ENCODE results near the gene NOC2L.

The NOC2L gene

GRCh38 chr1:910881-911721 lies 48.0 kb downstream of the NOC2L start:
- H3K9me2 ChIP-seq (replicated peaks; ENCODE audit: insufficient read depth, low read length): no peaks in the 10 kb centered on the region
- H3K4me2 ChIP-seq (ENCODE audit: low read depth, low read length): no peak overlapping the region
- H3K9me3 ChIP-seq (replicated peaks; ENCODE audit: insufficient read depth, low read length): no peaks in the 10 kb centered on the region
- H2AFZ ChIP-seq (ENCODE audit: low read length): no peak overlapping the region
- no peaks in the 10 kb centered on the region for H3K4me1 ChIP-seq (ENCODE audit: low read length)
- no peak overlapping the region for H3K4me3 ChIP-seq (ENCODE audit: low read length)
- no peaks in the 10 kb centered on the region for H3F3A ChIP-seq (ENCODE audit: insufficient read depth, low read length)
- H3K79me2 ChIP-seq (ENCODE audit: low read length): no peaks in the 10 kb centered on the region
- no peaks in the 10 kb centered on the region for H4K20me1 ChIP-seq (ENCODE audit: insufficient read depth, low read length)
- H3K9ac ChIP-seq (ENCODE audit: low read length): no peak overlapping the region
- peaks cover 79% of the 10 kb centered on the region for H3K27me3 ChIP-seq (replicated peaks; ENCODE audit: insufficient read depth, low read length)
- TF ChIP-seq CTCF (IDR thresholded peaks at IDR 0.05; ENCODE audit: low read length): no peak
- no peak for TF ChIP-seq EZH2 (optimal IDR thresholded peaks at IDR 0.05; ENCODE audit: low read depth, low read length)
- no peak for TF ChIP-seq EZH2phosphoT487 (IDR thresholded peaks at IDR 0.05; ENCODE audit: low read length)
- no peak overlapping the region for H3K27ac ChIP-seq (ENCODE audit: low read length)
- H3K36me3 ChIP-seq (replicated peaks; ENCODE audit: insufficient read depth, low read length): no peaks in the 10 kb centered on the region
- no peak for DNase-seq

- no peak overlapping the region for H3K4me2 ChIP-seq (ENCODE audit: low read depth, low read length)
- H3K27me3 ChIP-seq (replicated peaks; ENCODE audit: insufficient read depth, low read length): peaks cover 79% of the 10 kb centered on the region
- H3K9ac ChIP-seq (ENCODE audit: low read length): no peak overlapping the region
- H3K4me1 ChIP-seq (ENCODE audit: low read length): no peaks in the 10 kb centered on the region
- H3K36me3 ChIP-seq (replicated peaks; ENCODE audit: insufficient read depth, low read length): no peaks in the 10 kb centered on the region
- no peaks in the 10 kb centered on the region for H3K9me2 ChIP-seq (replicated peaks; ENCODE audit: insufficient read depth, low read length)
- no peaks in the 10 kb centered on the region for H4K20me1 ChIP-seq (ENCODE audit: insufficient read depth, low read length)
- no peak overlapping the region for H3K4me3 ChIP-seq (ENCODE audit: low read length)
- H3F3A ChIP-seq (ENCODE audit: insufficient read depth, low read length): no peaks in the 10 kb centered on the region
- H3K9me3 ChIP-seq (replicated peaks; ENCODE audit: insufficient read depth, low read length): no peaks in the 10 kb centered on the region
- TF ChIP-seq CTCF (IDR thresholded peaks at IDR 0.05; ENCODE audit: low read length) (no peak), EZH2phosphoT487 (IDR thresholded peaks at IDR 0.05; ENCODE audit: low read length) (no peak), EZH2 (optimal IDR thresholded peaks at IDR 0.05; ENCODE audit: low read depth, low read length) (no peak)
- H3K27ac ChIP-seq (ENCODE audit: low read length): no peak overlapping the region
- no peak for DNase-seq
- no peaks in the 10 kb centered on the region for H3K79me2 ChIP-seq (ENCODE audit: low read length)
- no peak overlapping the region for H2AFZ ChIP-seq (ENCODE audit: low read length)
Measured at GRCh38 chr1:910311-910880, 48.7 kb downstream of the NOC2L start.

GRCh38 chr1:909861-910310 lies 49.2 kb downstream of the NOC2L start:
- Histone ChIP-seq H3K36me3 (replicated peaks; ENCODE audit: insufficient read depth, low read length) (no peaks in the 10 kb centered on the region), H4K20me1 (ENCODE audit: insufficient read depth, low read length) (no peaks in the 10 kb centered on the region), H3K4me3 (ENCODE audit: low read length) (no peak overlapping the region), H3F3A (ENCODE audit: insufficient read depth, low read length) (no peaks in the 10 kb centered on the region), H2AFZ (ENCODE audit: low read length) (no peak overlapping the region), H3K9ac (ENCODE audit: low read length) (no peak overlapping the region), H3K27ac (ENCODE audit: low read length) (no peak overlapping the region), H3K79me2 (ENCODE audit: low read length) (no peaks in the 10 kb centered on the region), H3K9me2 (replicated peaks; ENCODE audit: insufficient read depth, low read length) (no peaks in the 10 kb centered on the region), H3K27me3 (replicated peaks; ENCODE audit: insufficient read depth, low read length) (peaks cover 79% of the 10 kb centered on the region), H3K4me1 (ENCODE audit: low read length) (no peaks in the 10 kb centered on the region), H3K4me2 (ENCODE audit: low read depth, low read length) (no peak overlapping the region), H3K9me3 (replicated peaks; ENCODE audit: insufficient read depth, low read length) (no peaks in the 10 kb centered on the region)
- no peak for DNase-seq
- no peak for TF ChIP-seq CTCF (IDR thresholded peaks at IDR 0.05; ENCODE audit: low read length)
- no peak for TF ChIP-seq EZH2phosphoT487 (IDR thresholded peaks at IDR 0.05; ENCODE audit: low read length)
- no peak for TF ChIP-seq EZH2 (optimal IDR thresholded peaks at IDR 0.05; ENCODE audit: low read depth, low read length)
